ENCODE results near the gene KIAA0513. TPM values are rescaled to one million over a fixed set of nuclear protein-coding genes. Genes with fewer than 3 reads are reported as not detected.

KIAA0513 gene
- total and polyA plus RNA-seq, 10 of the 15 experiments (the other 5 are each of a cell fraction or from before 2014, with no cell fraction given), result 0.14 to 5.8 (median 2.0) TPM

DNA sequence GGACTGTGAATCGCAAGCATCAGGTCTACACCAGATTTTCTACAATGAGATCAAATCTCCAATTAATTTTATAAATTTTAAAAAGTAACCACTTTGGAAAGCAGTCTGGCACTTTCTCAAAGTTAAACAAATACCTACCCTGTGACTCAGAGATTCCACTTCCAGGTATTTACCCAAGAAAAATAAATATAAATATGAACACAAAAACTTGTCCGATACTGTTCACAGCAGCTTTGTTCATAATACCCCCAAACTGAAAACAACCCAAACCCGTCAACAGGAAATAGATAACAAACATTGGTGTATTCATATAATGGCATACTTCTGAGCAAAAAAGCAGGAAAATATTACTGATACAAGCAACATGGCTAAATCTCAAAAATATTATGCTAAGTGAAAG, 28.4 kb upstream of the KIAA0513 start:
- 96% methylated on average over 3 of the region's 3 CpGs for WGBS (ENCODE audit: insufficient coverage, insufficient replicate concordance, low lambda C conversion rate, missing lambda C conversion rate)
- no peak for FAIRE-seq
- no peak overlapping the region for H3K4me2 ChIP-seq (ENCODE audit: control insufficient read depth, insufficient read depth)
- H3K4me1 ChIP-seq (ENCODE audit: control insufficient read depth, insufficient read depth, low read length), result no peaks in the 10 kb centered on the region; the same call in 1 of the 2 replicates
- no peaks in the 10 kb centered on the region for H4K20me1 ChIP-seq (ENCODE audit: control insufficient read depth, insufficient read depth)
- ChIA-PET POLR2A (interaction anchor here (0.6 to 1.7 kb wide), 3 partner anchors 9 to 14 kb away, joined by 3 to 6 read pairs (median 3); partner anchors contain the start of gene ZDHHC7), RAD21 (ENCODE audit: unreplicated experiment) (no interaction called here), CTCF (interaction anchor here (1.0 kb wide), 1 partner anchor 74 kb away, joined by 4 read pairs; no protein-coding TSS in a partner anchor), SMC1A (ENCODE audit: uncharacterized antibody, unreplicated experiment) (interaction anchor here (1.0 to 1.2 kb wide), 2 partner anchors 28 to 70 kb away, joined by 3 to 6 read pairs; partner anchors contain the start of gene KIAA0513)
- no peaks in the 10 kb centered on the region for H3K9me3 ChIP-seq (replicated peaks; ENCODE audit: control insufficient read depth, insufficient read depth, low read length)
- in situ Hi-C loops (cut with MboI), result no loop called here
- H3K36me3 ChIP-seq (ENCODE audit: control insufficient read depth in 2 of 2, insufficient read depth in 2 of 2, low read length in 1 of 2), result peaks cover 4 to 8% of the 10 kb centered on the region in 2 experiments
- intact Hi-C loops (cut with micrococcal nuclease; ENCODE audit: unreplicated experiment), result no loop called here
- no peak overlapping the region for H3K4me3 ChIP-seq
- no peaks in the 10 kb centered on the region for H3K27me3 ChIP-seq (replicated peaks in 1 of 2; ENCODE audit: control insufficient read depth in 2 of 2, insufficient read depth in 2 of 2, low read length in 1 of 2)
- H3K79me2 ChIP-seq (ENCODE audit: control insufficient read depth, insufficient read depth, low read length), result peaks cover 28% of the 10 kb centered on the region
- no peak overlapping the region for H2AFZ ChIP-seq (ENCODE audit: control insufficient read depth, low read depth, low read length)
- no peak overlapping the region for H3K27ac ChIP-seq (ENCODE audit: control insufficient read depth, insufficient read depth)
- no peak overlapping the region for H3K9ac ChIP-seq (ENCODE audit: control insufficient read depth, insufficient read depth, low read length)
- DNase-seq (ENCODE audit: low read depth, low spot score), result no peak
- ATAC-seq, result no peak
- BruUV-seq (replicated peaks), result no TSS peak
- TF ChIP-seq ZNF687 (IDR thresholded peaks at IDR 0.05) (no peak), POU2F2 (IDR thresholded peaks at IDR 0.05; ENCODE audit: borderline replicate concordance, low read depth, low read length) (no peak), POLR2AphosphoS5 (IDR thresholded peaks at IDR 0.05; ENCODE audit: low read length) (no peak), ASH2L (IDR thresholded peaks at IDR 0.05; ENCODE audit: borderline replicate concordance, low read depth) (no peak), MXI1 (IDR thresholded peaks at IDR 0.05; ENCODE audit: low read depth, low read length) (no peak), BRCA1 (IDR thresholded peaks at IDR 0.05; ENCODE audit: low read depth, low read length) (no peak), JUND (IDR thresholded peaks at IDR 0.05; ENCODE audit: low read depth, low read length) (no peak), FOXM1 (IDR thresholded peaks at IDR 0.05; ENCODE audit: low read depth, low read length) (no peak), CTCF (IDR thresholded peaks at IDR 0.05 in 2 of 3, conservative IDR thresholded peaks at IDR 0.05 in 1 of 3; ENCODE audit: control insufficient read depth in 2 of 3, extremely low read depth in 1 of 3, insufficient read depth in 1 of 3, low read depth in 3 of 3, low read length in 3 of 3) (no peak), E4F1 (IDR thresholded peaks at IDR 0.05; ENCODE audit: borderline replicate concordance, partially characterized antibody) (no peak)
- TF ChIP-seq, protein P1, sequence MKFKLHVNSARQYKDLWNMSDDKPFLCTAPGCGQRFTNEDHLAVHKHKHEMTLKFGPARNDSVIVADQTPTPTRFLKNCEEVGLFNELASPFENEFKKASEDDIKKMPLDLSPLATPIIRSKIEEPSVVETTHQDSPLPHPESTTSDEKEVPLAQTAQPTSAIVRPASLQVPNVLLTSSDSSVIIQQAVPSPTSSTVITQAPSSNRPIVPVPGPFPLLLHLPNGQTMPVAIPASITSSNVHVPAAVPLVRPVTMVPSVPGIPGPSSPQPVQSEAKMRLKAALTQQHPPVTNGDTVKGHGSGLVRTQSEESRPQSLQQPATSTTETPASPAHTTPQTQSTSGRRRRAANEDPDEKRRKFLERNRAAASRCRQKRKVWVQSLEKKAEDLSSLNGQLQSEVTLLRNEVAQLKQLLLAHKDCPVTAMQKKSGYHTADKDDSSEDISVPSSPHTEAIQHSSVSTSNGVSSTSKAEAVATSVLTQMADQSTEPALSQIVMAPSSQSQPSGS (IDR thresholded peaks at IDR 0.05; ENCODE audit: low read length), result no peak

Measured in GM12878 (cell line).